Fibroblast of the aortic adventitia (primary cell): ENCODE measurements around the gene VEZF1. TPM values are rescaled to one million over a fixed set of nuclear protein-coding genes. Genes with fewer than 3 reads are reported as not detected.

ENCODE experiments used
- DNase-seq: peaks from one replicate; pipeline ENCODE4 v3.0.0-alpha.2; 2010; ENCODE audit warnings: low read depth
- H3K4me3 ChIP-seq: 2 replicates; pipeline ENCODE4 v1.5.1; 2011; ENCODE audit warnings: low read depth, mild to moderate bottlenecking, control low read depth, low read length, moderate library complexity
- CTCF ChIP-seq: IDR thresholded peaks from 2 replicates; pipeline ENCODE4 v1.5.1; 2011; ENCODE audit warnings: mild to moderate bottlenecking, low read length, control low read depth, inconsistent platforms; ENCODE audit not compliant: insufficient read depth
- total RNA-seq: library from RNA; depleted of rRNA; stranded (reverse); fragments of >200 nt; gene quantifications from 2 replicates; pipeline ENCODE4 v1.2.3, GENCODE V29; 2012; ENCODE audit warnings: low replicate concordance

The VEZF1 gene
- total RNA-seq, 1 donor = 76.2 TPM

- DNase-seq = no peak
- H3K4me3 ChIP-seq = no peak overlapping the region
- TF ChIP-seq CTCF = no peak
Measured at GRCh38 chr17:57990037-57990436, 2.0 kb upstream of the VEZF1 start.

GRCh38 chr17:57988301-57989250, 522 bp upstream of the VEZF1 start:
- H3K4me3 ChIP-seq = peak overlapping the region; percentile 82
- TF ChIP-seq CTCF = no peak
- peak; percentile 59 for DNase-seq

DNA sequence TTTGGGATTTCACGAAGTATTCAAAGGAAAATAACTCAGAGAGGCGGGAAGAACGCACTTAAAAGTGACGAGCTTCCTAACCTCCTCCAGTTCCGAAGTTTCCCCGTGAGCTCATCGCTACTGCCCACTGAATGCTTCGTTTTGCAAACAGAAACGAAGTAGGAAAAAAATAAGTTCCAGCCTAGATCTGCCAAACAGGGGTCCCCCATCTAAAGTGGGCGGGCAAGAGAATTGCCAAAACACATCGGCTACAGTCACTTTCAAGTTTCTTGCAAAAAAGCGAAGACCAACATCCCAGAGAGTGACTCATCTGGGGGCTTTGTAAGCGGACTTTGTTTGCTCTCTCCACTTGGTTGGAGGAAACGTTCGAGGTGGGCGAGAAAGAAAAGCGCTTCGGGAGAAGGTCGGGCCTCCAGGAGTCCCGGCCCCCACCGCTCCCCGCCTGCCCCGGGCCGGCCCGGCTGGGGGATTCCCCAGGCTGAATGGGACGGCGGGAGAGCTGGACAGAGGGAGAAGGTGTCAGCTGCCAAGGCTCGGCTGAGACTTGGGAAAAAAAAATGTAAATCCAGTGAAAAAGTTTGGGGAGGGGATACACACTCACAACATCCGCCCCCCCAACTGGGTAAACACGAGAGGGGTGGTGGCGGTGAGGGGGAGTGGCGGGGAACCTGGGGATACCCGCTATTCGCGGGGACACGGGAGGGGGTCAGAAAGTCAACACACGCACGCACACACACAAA, 1.0 kb downstream of the VEZF1 start:
- no peak for TF ChIP-seq CTCF
- peak; percentile 75 for DNase-seq
- peak overlapping the region; percentile 82 for H3K4me3 ChIP-seq

- H3K4me3 ChIP-seq = peak overlapping the region; percentile 49
- TF ChIP-seq CTCF = no peak
- peak; percentile 59 for DNase-seq
Measured at GRCh38 chr17:57985675-57985974, 2.4 kb downstream of the VEZF1 start.

GRCh38 chr17:57984936-57985674, 2.9 kb downstream of the VEZF1 start:
- no peak for DNase-seq
- peak overlapping the region; percentile 49 for H3K4me3 ChIP-seq
- TF ChIP-seq CTCF = no peak

DNA sequence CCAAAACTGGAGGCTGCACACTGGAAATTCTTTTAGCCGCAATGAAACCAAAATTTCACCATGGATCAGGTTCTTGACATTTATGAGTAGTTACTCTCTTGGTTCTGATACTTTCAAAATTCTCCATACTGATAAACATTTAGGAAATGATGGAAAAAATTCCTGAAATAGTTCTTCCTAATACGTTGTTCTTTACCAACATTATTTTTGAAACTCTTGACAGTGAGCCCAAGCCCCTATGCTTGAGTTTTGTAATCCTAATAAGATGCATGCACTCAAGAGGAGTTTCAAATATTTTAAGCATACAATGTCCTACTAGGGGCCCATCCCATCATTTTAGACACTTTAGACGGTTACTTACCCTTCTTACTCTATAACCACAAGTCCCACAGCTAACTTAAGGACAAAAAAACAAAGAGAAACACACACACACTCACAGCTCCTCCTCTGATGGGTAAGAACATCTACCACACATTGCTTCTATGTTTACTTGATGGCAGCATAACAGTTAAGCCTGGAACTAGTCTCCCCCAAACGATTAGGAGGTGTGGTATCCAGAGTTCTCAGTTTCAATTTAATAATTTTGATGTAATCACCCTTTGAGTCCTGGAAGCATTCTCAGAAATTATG, 3.7 kb downstream of the VEZF1 start:
- TF ChIP-seq CTCF = no peak
- no peak overlapping the region for H3K4me3 ChIP-seq

More for the DNA sequence above, 3.7 kb downstream of the VEZF1 start:
- DNase-seq = peak; percentile 65
